ENCODE measurements around the gene CDK19. TPM values are rescaled to one million over a fixed set of nuclear protein-coding genes. Genes with fewer than 3 reads are reported as not detected.

The CDK19 gene
- total RNA-seq, 1 donor from 2014 or later = 62.4 TPM

DNA sequence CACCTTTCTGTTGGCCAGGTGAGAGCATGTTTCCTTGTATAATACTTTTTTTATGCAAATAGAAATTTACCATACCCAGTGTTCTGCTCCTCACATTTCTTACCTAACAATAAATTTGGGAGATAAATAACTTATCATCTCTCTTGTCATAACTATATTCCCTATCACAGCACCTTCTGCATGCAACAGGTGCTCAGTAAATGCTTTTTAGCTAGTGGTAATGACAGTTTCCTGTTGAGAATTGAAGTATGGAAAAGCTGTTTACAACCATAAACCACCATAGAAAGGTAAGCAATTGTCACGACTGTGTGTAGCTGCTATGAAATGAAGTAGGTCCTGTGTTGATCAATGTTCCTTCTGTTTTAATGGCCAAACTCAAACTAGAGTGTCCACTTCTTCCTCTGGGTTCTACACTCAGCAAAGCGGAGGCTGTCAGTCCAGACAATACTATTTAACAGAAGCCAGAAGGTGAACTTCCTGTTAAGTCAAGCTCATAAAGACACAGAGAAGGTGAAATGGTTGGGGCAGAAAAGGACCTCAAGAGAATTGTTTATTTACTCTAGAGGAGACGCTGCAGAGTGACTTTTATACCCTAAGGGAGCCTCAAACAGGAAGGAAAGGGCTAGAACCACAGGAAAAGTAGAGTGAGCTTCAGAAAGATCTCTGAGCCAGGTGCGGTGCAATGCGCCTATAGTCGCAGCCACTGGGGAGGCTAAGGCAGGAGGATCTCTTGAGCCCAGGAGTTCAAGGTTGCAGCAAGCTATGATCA lies 254.8 kb downstream of the CDK19 start:
- FAIRE-seq = no peak
- no peak for DNase-seq (ENCODE audit: low spot score in 2 of 2)

Small RNAs within 50 kb of the gene (small RNA-seq; reads per million reads assigned to genes)
- gene RNU6-1115P (not detected), gene RNU6-957P (not detected), gene SNORA40C (not detected)

Other genes starting within 250 kb of the CDK19 start
- 116 TPM for gene AMD1, start 59.3 kb upstream of the CDK19 start, total RNA-seq
- gene GTF3C6, start 143.2 kb upstream of the CDK19 start, total RNA-seq = 71.3 TPM
- gene RPF2, start 166.6 kb upstream of the CDK19 start, total RNA-seq = 15.5 TPM

Data from frontal cortex (tissue), 4 donors.